Measurements from ENCODE around the gene S100A6. TPM values are rescaled to one million over a fixed set of nuclear protein-coding genes. Genes with fewer than 3 reads are reported as not detected.
A peak's percentile ranks its signal among the peaks of the same experiment; 100 is the strongest.

Gene S100A6
- total RNA-seq, 1 donor from 2014 or later = 21.9 TPM

GRCh38 chr1:153571706-153572105 lies 35.9 kb upstream of the S100A6 start:
- DNase-seq (ENCODE audit: extremely low spot score, unreplicated experiment) = no peak
- H3K27ac Mint-ChIP-seq = peak overlapping the region; percentile 55
- H3K36me3 Mint-ChIP-seq = no peaks in the 10 kb centered on the region
- no peaks in the 10 kb centered on the region for H3K27me3 Mint-ChIP-seq
- H3K4me1 Mint-ChIP-seq (ENCODE audit: unreplicated experiment) = peaks cover 35% of the 10 kb centered on the region
- no peak overlapping the region for H3K4me3 Mint-ChIP-seq
- no peaks in the 10 kb centered on the region for H3K9me3 Mint-ChIP-seq
- no peak for TF ChIP-seq CTCF (conservative IDR thresholded peaks at IDR 0.05)

- Mint-ChIP-seq H3K27me3 (no peaks in the 10 kb centered on the region), H3K4me1 (ENCODE audit: unreplicated experiment) (peaks cover 40% of the 10 kb centered on the region), H3K36me3 (no peaks in the 10 kb centered on the region), H3K9me3 (no peaks in the 10 kb centered on the region), H3K4me3 (no peak overlapping the region), H3K27ac (peak overlapping the region; percentile 51)
- no peak for TF ChIP-seq CTCF (conservative IDR thresholded peaks at IDR 0.05)
- DNase-seq (ENCODE audit: extremely low spot score, unreplicated experiment) = no peak
These were observed 35.1 kb upstream of the S100A6 start for GRCh38 chr1:153570874-153571273.

GRCh38 chr1:153569465-153569864 lies 33.7 kb upstream of the S100A6 start:
- no peaks in the 10 kb centered on the region for H3K9me3 Mint-ChIP-seq
- no peak for TF ChIP-seq CTCF (conservative IDR thresholded peaks at IDR 0.05)
- H3K4me1 Mint-ChIP-seq (ENCODE audit: unreplicated experiment) = peaks cover 43% of the 10 kb centered on the region
- DNase-seq (ENCODE audit: extremely low spot score, unreplicated experiment) = no peak
- no peaks in the 10 kb centered on the region for H3K27me3 Mint-ChIP-seq
- H3K4me3 Mint-ChIP-seq = no peak overlapping the region
- peak overlapping the region; percentile 52 for H3K27ac Mint-ChIP-seq
- H3K36me3 Mint-ChIP-seq = no peaks in the 10 kb centered on the region

- Mint-ChIP-seq H3K36me3 (no peaks in the 10 kb centered on the region), H3K9me3 (no peaks in the 10 kb centered on the region), H3K27ac (peak overlapping the region; percentile 97), H3K4me3 (peak overlapping the region; percentile 81), H3K27me3 (no peaks in the 10 kb centered on the region), H3K4me1 (ENCODE audit: unreplicated experiment) (peaks cover 43% of the 10 kb centered on the region)
- DNase-seq (ENCODE audit: extremely low spot score, unreplicated experiment) = peak; percentile 92
- TF ChIP-seq CTCF (conservative IDR thresholded peaks at IDR 0.05) = peak; percentile 98
These were observed 32.7 kb upstream of the S100A6 start for GRCh38 chr1:153568367-153569099.

GRCh38 chr1:153567621-153568366 lies 32.0 kb upstream of the S100A6 start:
- peak overlapping the region; percentile 81 for H3K4me3 Mint-ChIP-seq
- DNase-seq (ENCODE audit: extremely low spot score, unreplicated experiment) = no peak
- H3K4me1 Mint-ChIP-seq (ENCODE audit: unreplicated experiment) = peaks cover 43% of the 10 kb centered on the region
- H3K27me3 Mint-ChIP-seq = no peaks in the 10 kb centered on the region
- peak overlapping the region; percentile 97 for H3K27ac Mint-ChIP-seq
- H3K9me3 Mint-ChIP-seq = no peaks in the 10 kb centered on the region
- no peaks in the 10 kb centered on the region for H3K36me3 Mint-ChIP-seq
- TF ChIP-seq CTCF (conservative IDR thresholded peaks at IDR 0.05) = no peak
